Cortex of kidney (tissue), 1 donor: ENCODE results near the gene SND1.

Experiments used
- DNase-seq: peaks from one replicate; lab custom pipeline; 2025; lab: John Stamatoyannopoulos, UW

The SND1 gene

DNA sequence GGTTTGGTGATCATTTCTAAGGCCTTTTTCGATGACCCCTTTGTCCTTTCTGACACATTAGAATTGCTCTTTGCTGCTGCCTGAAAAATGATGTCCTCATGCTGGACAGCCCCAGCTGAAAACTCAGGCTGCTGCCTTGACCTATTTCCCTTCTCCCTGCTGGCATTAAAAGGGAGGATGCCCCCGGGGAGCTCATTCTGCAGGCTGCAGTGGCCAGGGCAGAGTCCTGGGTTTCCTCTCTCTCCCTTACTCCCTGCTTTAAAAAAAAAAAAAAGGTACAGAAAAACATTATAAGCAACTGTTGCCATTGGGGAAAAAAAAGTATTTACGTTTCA is 343.9 kb downstream of the SND1 start:
- DNase-seq: no peak

- no peak for DNase-seq
Measured at GRCh38 chr7:127996253-127997071, 344.5 kb downstream of the SND1 start.

DNA sequence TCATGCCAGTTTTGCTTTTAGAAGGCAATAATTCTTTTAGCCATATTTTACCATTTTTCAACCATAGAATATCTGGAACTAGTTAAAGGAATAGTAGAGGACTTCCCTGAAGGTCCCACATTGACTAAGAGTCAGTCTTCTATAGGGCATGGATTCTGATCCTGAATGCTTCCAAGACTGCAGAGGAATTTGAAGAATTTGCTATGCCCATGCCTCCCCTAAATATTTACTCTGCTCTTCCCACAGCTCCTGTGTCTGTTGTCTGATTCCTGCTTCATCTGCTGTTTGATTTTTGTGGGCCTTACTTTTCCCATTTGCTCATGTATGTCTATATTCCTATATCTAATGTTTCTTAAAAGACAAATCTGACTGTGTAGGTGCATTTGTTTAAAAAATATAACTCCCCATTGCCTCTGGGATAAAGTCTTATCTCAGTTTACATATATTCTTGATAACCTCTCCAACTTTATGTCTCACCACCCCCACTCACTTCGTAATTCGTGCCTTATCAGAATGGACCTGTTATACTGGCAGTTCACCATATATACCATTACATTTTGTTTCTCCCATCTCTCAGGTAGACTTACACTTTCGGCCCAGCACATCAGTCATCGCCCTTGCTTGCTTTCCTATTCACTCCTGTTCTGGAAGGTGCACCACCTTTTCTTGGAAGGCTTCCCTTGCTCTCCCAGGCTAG is 345.4 kb downstream of the SND1 start:
- DNase-seq: no peak

GRCh38 chr7:127998671-127999070 is 346.7 kb downstream of the SND1 start:
- no peak for DNase-seq

DNA sequence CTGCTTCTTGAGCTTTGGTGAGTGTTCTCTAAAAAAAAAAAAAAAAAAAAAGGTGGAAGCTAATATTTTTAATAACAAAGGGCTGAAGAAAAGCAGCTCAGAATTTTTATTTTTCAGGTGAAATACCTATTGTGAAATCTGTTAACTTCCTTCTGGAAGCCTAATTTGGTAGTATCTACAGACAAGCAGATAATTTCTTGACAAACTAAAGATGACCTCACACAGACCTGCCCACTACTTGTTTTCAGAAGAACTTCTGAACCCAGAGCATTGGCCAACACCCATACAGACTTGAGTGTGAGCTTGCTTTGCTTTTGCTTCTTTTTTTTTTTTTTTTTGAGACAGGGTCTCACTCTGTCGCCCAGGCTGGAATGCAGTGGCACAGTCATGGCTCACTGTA is 348.1 kb downstream of the SND1 start:
- DNase-seq: no peak

GRCh38 chr7:128000854-128001265 is 348.9 kb downstream of the SND1 start:
- DNase-seq: no peak

GRCh38 chr7:128003167-128003566 is 351.2 kb downstream of the SND1 start:
- DNase-seq: no peak

- DNase-seq: no peak
Measured at GRCh38 chr7:128003787-128004186, 351.8 kb downstream of the SND1 start.

DNA sequence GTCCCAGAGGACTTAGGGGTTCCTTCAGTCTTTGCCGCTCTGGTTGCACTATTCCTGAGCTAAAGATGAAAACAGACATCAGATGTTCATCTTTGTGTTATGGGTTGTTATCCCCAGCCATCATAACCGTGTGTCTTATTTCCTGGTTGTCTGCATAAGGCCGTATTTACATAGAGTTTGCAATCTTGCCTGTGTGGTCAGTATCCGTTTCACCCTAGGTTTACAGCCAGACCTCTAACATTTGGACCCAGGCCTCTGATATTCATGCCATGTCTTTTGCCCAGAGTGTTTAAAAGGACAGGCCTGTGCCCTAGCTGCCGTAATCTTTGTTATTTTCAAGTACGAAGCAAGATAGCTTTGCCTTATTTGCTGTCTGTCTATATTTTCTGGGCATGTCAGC is 352.6 kb downstream of the SND1 start:
- no peak for DNase-seq

DNA sequence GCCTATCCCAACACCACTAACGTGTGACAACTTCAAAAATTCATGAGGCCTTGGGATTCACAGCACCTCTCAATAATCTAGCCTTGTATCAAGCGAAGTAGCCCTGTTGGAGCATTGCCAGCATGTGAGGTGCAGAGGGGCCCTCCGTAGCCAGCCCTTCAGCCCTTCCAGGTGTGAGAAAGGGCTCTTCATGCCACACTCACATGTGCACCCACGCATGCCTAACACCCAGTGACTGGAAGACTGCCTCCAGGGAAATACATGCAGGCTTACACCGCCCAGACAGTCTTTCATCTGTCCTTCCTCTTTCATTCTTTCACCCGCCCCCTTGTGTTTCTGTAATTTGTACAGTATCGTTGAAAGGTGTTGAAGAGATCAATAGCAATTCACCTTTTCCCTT is 353.1 kb downstream of the SND1 start:
- DNase-seq: no peak

DNA sequence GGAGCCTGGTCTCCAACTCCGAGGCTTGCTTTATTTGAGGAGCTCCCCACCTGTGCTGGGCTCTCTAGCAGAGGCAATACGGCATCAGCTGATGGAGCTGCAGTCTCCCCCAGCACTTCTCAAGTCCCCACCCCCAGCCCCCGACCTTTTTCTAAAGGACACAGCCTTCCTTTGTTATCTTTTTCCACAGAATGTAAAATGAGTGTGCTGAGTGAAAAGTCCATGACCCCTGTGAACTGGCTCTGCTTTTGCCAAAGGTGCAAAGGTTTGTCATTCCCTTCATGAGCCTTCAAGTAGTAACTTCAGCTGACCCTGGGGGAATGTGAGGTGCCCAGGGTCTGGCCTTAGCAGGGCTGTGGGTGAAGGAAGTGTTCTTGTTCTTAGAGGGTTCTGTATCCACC is 353.8 kb downstream of the SND1 start:
- no peak for DNase-seq

- DNase-seq: no peak
Measured at GRCh38 chr7:128006550-128007302, 354.7 kb downstream of the SND1 start.

DNA sequence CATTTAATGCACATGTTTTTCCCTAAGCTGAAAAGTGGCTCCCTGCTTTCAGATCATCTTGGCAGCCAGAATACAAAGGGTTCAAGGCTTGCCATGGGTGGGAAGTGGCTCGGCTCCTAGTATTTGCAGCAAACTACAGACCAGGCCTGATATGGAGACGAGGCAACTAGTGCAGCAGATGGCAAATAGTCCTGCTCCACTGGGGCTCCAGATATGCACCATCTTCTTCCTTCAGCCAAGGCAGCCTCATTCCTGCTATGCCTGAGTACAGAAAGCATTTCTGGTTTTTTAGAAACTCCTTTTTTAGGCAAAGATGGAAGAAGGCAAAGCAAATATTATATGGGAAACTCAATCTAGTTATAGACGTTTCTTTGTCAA is 355.3 kb downstream of the SND1 start:
- DNase-seq: no peak

DNA sequence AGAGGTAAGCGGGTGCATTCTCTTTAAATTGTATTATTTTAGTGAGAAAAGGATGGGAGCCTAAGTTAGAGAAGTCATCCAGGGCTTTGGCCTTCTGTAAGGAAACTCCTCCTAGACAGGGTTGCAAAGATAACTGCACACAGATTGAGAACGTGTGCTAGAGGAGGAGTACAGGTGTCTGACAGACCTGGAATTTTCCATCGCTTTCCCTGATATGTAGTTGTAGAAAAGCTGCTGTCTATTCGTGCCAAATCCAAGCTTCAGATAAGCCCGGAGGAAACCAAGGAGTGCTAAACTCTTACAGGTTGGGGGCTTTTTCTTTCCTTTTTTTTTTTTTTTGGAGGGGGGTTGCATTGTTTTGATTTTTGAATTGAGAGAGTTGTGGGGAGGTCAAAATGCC is 356.1 kb downstream of the SND1 start:
- no peak for DNase-seq

- DNase-seq: no peak
Measured at GRCh38 chr7:128008744-128009143, 356.8 kb downstream of the SND1 start.

GRCh38 chr7:128010391-128011127 is 358.6 kb downstream of the SND1 start:
- DNase-seq: no peak

GRCh38 chr7:128011131-128011661 is 359.2 kb downstream of the SND1 start:
- DNase-seq: no peak

DNA sequence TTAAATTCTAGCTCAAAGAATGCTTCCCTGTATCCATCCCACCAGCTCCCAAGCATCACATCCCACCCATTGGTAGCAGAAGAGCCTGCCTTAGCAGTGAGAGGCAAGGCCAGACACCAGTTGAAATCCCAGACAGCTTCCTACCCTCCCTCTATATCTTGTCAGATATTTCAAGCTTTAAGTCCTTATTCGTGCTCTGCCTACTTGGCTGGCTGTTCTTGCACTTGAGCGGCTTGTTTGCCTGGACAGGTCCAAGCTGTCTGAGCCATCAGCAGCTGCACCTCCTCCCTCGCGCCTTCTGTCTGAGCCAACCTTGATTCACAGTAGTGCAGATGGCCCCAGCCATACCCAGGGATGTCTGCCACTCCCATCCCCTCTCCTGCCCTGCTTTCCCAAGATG is 362.8 kb downstream of the SND1 start:
- DNase-seq: no peak

DNA sequence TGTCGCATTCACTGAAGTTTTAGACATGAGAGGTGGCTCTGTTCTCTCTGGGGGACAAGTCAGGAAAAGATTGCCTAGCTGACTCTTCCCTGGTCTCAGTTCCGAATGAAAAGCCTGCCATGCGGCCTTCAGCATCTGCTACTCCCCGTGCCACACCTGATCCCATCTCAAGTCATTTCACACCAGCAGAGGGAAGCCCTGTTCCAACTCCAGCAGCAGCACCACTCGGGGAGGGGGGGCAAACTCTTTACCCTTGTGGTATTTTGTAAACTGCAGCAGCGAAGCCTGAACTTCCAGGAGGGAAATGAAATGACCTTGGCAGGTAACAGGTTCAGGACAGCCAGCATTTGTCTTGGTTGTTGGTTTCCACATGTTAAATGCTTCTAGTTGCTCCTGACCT is 365.5 kb downstream of the SND1 start:
- DNase-seq: no peak

- no peak for DNase-seq
Measured at GRCh38 chr7:128017862-128018845, 366.2 kb downstream of the SND1 start.

DNA sequence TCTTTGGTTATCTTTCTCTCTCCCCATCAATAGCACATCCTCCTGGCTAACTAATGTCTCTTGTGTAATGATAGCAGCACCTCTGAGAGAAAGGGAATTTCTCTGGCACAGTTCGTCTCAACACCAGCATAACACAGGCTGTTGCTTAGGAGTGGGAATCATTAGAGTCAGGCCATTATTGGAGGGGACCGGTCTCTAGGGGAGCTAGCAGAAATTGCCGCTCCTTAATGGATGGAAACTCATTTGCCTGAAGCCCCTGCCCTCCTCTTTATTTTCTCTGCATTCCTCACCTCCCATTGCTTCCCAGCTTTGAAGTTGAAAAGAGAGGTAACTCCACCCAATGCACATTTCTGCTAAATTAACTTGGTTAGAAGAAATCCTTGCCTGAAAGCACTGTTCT is 367.3 kb downstream of the SND1 start:
- DNase-seq: no peak
